GM21381 (cell line): Measurements from ENCODE around the gene NPL.

Experiments used
- ATAC-seq: cut with Tn5 transposase; IDR thresholded peaks from one replicate; pipeline ENCODE4 v1.9.1; 2021; ENCODE audit warnings: mild to moderate bottlenecking, moderate library complexity; ENCODE audit not compliant: unreplicated experiment

NPL gene

DNA sequence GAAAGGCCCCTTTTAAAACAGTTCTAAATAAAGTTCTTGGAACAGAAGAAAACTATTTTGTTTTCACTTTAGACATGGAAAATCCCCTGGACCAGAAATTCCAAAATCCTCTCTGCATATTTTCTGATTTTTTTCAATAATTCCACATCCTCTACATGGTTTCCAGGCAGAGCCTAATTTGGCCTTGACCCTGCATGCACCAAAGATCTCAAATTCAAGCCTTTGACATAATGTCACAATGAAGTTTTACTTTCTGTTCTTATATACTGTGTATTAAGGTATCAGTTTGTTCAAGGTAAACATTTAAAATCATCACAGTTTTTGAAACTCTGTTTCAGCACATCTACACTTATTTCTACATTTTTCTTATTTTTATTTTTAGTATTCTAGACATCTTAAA, 12.2 kb upstream of the NPL start:
- no peak for ATAC-seq

DNA sequence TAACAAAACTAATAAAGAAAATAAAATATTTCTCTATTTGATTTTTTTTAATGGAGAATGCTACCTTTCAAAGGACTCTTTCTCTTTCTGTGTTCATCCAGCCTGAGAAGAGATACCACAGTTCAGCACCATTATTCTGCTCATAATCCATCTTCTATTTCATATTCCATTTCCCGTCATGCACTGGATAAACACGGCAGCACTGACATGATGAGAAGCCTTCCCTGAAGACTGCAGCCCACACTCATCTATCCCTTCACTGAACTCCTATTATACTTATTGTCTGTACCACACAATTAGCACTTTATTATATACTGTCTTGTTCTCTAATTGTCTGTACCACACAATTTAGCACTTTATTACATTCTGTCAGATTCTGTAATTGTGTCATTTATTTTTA, 10.7 kb upstream of the NPL start:
- no peak for ATAC-seq

DNA sequence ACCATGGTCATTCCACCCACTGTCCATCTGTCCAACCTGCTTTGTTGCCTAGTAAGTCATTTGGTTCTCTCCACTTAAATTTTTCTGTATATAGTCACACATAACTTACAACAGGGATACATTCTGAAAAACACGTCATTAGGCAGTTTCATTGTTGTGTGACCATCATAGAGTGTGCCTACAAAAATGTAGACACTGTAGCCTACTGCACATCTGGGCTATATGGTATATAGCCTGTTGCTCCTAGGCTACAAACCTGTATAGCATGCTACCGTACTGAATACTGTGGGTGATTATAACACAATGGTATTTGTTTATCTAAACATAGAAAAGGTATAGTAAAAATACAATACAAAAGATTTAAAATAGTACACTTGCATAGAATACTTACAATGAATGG, 10.0 kb upstream of the NPL start:
- no peak for ATAC-seq

DNA sequence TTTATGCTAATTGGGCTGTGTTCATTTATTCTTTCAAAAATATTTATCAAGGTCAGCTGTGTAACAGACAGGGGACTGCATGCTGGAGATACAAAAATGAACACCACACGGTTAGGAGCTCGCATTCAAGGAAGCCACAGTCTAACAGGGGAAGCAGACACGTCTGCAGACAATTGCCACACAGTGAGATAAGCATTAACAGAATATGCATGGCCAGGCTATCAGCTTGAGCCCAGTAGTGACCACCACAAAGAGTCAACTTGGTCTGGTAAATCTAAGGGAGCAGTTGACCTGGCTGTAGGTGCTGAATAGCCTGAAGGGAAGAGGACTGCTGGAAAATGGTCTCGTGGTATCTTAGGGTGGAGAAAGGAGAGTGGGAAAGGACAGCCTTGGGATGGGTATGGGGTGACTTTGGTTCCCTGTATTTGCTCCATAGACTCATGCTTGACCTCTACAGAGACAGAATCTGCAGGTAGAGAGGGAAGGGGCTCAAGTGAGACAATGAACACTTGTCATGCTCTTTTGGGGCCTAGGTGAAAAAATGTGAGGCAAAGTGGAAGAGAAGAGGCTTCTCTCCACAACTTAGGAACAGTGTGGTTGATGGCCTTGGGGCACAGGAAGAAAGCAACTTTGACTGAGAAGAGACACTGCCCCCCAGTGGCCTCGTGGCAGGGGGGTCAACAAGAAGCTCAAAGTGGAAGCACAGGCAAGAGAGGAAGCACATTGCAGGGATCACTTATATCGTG, 7.6 kb upstream of the NPL start:
- no peak for ATAC-seq

DNA sequence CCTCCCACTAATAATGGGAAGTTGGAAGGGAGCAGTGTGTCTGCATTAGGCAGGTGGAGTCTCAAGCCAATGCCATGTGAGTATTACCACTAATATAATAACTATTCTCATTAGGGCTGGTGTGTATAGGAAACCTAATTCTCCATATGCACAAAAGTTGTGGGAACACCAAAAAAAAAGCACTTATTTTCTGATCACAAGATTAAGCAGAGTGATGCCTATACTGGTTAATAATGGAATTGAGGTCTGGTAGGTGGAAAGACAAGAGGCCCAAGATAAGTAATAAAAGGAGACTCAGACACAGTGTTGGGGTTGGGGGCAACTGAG, 7.0 kb upstream of the NPL start:
- ATAC-seq, result no peak

DNA sequence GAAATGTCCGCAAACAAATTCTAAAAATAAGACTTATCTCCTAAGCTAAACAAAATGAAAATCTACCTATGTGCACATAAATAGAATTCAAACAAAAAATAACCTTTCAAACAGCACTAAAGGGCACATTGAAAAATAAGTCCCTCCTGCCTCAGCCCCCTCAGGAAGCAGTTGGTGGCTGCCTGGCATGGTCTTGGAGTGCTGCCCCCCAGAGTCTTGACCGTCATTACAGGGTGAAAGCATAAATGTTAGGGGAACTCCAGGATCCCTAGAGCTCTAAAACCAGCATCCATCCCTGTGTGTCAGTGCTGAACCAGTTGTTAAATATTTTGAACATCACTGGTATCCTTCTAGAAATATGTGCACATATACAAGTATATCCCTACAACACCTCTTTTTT, 6.5 kb upstream of the NPL start:
- no peak for ATAC-seq

DNA sequence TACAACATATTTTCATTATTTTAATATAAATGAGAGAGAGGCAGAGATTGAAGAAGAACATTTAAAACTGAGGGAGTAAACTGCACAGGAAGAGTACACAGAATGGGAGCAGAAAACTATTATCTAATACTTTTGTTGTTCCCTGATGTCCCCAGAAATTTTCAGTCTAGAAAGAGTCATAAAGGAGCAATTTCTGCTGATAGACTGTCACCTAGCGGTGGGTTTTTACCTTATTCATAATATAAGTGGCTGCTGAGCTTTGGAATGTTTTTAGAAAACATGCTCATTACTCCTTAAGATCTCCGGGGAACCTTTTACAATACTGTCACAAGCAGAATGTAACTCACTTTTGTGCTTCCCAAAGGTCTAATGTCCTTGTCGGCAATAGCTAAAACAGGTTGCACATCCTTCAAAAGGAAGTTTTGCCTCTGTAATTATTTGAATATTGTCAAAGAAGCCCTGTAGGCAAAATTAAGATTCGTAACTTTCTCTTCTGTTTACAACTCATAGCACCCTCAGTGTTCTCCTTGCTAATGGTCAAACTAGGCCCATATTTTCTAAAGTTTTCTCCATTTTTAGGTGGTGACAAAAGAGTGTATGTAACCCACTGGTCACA, 4.9 kb upstream of the NPL start:
- no peak for ATAC-seq

DNA sequence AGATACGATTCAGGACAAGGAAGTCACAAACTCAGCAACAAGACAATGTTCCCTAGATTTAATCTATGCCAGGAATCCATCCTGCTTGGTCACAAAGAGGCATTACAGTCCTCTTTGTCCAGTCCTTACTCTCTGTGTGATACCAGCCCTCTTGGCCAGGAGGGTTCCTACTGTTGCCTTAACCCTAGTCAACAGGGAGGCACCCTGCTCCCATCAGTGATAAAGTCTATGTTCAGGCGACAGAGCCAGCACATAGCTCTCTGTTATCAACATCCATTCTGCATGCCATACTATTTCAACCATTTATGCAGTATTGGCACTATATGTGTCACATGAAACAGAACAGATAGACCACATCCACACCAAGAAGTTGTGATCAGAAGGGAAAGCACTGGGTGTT, 4.4 kb upstream of the NPL start:
- ATAC-seq, result no peak

DNA sequence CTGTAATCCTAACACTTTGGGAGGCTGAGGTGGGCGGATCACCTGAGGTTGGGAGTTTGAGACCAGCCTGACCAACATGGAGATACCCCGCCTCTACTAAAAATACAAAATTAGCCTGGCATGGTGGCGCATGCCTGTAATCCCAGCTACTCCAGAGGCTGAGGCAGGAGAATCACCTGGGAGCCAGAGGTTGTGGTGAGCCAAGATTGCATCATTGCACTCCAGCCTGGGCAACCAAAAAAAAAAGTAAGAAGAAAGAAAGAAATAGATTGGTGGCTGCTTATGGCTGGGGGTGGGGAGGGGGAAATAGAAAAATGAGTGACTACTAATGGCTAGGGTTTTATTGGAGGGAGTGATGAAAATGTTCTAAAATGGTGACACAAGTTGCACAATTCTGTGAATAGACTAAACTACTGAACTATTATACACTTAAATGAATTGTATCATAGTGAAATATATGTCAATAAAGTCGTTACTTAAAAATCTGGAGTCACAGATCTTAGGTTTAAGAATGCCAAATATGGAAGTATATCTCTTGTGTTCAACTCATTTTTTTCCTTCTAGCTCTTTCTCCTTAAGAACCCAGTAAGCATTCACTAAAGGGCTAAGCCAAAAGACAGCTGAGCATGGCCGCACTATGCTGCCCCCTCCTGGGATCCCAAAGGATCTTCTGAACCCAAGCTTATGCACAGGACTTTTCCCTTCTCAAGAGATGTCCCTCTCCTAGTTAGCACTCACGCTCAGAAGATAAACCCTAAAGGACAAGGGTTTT, 3.2 kb upstream of the NPL start:
- no peak for ATAC-seq

DNA sequence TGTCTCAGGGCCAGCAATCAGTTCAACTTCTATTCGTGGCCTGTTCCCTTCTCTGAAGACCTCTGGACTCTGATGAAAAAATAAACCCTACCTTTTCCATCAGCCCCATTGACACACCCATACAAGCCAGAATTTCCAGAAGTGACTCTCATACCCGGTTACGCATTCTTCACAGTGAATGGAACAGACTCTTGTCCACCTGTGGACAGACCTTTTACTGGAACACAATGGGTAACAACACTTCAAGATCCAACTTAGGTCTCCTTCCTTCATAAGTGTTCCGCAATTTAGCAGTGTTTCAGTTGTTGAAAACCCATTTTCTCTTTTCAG, 2.6 kb upstream of the NPL start:
- no peak for ATAC-seq

DNA sequence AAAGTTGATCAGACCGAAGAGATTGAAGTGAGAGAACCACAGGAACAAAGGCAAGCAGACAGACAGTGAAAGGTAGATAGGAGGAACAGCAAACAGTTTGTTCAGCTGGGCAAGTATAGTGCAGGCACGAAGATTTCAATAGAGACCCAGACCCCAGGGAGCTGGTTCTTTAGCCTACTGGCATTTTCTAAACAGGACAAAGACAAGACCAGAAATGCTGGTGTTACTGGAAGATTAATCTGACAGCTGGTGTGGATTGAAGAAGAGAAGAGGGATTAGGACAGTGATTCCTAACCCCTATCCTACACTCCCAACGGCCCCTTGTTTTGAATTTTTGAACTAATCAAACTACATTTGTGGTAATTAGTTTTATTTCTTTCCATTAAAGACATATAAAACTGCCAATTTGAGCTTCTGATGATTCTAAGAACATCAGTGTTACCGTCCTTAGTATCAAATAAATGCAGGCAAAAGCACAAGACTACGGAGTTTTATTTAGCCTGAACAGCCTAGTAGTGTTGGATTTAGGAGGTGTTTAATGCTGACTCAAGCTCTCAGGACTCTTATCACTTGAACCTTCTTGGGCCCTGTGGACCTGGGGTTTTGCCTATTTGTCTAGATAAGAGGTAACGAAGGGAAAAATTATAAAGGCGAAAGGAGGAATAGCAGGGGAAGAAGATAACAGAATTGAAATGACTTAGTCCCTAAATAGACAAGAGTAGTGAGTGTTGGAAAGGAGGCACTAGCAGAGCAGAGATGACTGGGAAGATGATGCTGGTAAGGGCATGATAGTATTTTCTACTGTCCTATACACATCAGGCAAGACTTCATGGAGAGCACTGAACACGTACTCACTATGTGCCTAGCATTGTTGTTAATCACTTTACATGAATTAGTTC, 2.0 kb downstream of the NPL start:
- ATAC-seq, result no peak

DNA sequence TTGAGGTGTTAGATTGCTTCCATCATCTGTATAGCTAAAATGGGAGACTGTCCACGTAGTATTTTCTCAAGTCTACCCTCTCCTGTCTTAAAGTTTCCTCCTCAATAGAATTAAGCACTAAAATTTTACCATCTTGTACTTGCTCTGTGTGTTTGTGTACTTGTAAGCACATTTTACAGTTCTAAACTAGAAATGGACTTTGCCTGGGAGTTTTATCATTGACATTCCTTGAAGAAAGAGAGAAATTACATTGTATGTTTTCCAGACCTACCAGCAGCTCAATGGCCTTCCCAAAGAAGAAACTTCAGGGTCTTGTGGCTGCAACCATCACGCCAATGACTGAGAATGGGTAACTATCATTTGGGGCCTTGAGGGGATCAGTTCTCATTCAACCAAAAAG, 4.5 kb downstream of the NPL start:
- ATAC-seq, result no peak

DNA sequence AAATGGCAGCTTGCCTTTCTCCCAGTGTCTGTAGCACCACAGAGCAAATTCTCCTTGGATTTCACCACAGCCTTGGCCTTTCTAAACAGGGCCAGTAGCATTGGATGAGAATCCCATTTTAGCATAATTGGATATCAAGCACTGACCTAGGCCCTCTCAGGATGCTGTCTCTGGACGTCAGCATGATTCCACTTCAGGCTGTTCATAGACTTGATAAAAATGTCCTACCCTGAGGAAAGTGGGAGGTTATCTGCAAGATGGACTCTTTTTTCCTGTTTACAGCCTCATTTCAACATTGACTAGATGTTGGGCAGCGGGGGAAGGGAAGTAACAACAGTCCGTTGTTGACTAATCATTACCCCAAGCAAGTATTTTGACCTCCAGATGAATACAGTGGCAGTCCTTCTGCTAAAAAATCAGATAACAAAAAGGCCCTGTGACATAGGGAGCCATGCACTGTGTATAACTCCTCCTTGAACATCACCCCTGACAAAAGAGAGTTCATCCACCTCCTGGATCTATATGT, 5.2 kb downstream of the NPL start:
- ATAC-seq, result no peak

DNA sequence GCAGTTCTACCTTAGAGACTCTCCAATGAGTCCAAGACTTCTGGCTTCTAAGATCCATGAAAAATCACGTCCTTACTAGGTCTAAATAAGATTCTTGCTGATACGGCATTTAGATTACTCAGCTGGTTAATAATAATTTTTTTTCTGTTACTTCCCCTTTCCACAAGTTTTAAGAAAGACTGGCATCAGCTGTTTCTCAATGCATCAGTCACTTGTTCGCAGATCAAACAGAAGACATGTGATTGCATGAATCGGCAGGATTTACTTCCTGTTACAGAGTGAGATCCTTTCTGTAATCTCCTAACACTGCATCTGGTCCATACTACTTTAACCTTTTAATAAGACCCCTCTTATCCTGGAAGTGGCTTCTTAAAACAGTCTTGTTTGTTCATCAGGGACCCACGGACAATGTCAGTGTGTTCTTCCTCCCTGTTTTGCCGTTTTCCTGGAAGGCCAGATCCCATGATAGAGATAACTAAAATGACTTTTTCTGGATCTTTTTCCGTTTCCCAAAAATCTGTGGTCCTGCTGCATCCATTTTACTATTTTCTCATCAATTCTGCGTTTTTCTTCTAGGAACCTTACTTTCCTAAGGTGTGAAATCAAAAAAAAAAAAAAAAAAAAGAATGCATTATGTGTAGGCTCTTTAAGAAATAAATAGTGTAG, 6.1 kb downstream of the NPL start:
- ATAC-seq, result no peak

DNA sequence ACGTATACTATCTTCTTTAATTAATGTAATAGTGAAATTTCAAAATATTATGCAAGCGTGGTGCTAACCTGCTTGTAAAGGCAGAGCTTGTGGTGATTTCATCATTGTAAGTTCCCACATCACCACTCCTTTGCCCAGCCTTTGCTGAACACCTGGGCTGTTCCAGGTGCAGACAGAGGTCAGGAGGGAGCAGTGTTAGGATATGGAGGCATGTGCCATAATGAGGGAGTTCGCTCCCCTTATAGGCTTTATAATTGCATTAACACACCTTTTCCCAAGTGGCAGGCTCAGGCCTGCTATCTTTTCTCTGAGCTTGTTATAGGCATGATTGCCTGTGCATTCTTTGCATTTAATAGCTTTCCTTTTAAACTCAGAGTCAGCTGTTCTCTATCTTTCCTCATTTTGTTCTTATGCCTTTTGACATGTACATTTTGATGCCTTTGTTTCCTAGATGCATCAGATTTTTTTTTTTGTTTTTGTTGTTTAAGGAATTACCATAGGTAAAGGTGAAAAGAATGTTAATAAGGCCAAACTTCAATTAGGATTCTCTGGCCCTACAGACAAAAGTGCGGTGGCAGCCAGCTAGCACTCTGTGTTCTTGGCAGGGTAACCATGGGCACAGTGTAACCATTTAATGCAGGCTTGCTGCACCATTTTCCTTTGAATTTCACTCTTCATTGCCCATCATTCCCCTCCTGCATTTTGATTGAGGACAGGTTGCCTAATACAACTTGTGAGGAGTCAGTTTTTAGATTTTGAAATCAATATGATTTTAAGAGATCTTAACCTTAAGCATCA, 12.6 kb downstream of the NPL start:
- no peak for ATAC-seq

DNA sequence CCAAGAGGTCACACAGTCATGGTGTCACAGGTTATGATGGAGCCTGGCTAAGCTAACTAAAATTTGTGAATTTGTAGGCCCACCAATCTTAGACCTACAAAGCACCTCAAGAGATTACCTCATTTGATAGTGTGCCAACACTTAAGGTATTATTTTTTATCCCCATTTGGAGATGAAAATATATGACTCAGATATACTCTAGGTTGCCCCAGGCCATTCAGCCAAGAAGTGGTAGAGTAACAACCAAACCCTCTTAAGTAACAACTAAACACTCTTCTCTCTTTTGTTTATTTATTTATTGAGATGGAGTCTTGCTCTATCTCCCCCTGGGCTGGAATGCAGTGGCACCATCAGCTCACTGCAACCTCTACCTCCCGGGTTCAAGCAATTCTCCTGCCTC, 14.3 kb downstream of the NPL start:
- no peak for ATAC-seq

DNA sequence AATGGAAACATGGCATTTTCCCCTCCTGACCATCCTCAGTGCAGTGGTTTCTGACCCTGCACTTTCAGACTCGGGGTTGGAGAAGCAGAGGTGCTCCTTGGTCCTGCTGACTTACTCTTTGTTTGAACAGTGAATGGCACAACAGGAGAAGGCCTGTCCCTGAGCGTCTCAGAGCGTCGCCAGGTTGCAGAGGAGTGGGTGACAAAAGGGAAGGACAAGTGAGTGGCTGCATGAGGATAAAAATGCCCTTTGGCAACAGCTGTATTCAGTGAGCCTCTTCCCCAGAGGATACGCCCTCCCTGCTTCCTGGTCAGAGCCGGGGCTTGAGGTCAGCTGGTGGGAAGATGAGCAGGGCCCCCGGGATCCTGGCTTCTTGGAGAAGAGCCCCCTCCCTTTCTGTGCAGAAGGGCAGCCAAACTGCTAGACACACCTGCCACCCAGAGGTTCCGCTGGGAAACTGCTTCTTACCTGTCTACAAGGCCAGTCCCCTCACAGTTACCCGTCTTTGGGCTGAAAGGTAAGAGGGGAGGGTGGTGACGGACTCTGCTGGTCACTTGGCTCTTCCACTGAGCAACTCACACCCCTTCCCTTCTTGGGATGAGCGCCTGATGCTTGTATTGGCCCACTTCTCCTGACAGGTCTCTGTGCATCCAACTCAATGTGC, 16.6 kb downstream of the NPL start:
- no peak for ATAC-seq

DNA sequence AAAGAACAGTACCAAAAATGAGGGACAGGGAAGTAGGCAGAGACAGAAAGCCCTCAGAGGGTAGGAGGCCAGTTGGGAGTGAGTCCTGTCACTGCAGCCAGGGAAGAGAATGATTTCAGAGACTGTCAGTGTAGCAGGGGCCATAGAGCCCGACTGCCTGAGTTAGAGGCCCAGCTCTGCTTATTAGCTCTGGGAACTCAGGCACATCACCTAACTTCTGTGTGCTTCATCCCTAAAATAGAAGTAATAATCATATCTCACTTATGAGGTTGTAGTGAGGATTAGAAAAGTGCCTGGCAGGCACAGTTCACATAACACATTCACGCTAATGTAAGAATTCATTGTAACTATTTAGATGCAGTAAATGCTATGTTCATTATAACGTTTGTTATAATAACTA, 18.3 kb downstream of the NPL start:
- no peak for ATAC-seq

DNA sequence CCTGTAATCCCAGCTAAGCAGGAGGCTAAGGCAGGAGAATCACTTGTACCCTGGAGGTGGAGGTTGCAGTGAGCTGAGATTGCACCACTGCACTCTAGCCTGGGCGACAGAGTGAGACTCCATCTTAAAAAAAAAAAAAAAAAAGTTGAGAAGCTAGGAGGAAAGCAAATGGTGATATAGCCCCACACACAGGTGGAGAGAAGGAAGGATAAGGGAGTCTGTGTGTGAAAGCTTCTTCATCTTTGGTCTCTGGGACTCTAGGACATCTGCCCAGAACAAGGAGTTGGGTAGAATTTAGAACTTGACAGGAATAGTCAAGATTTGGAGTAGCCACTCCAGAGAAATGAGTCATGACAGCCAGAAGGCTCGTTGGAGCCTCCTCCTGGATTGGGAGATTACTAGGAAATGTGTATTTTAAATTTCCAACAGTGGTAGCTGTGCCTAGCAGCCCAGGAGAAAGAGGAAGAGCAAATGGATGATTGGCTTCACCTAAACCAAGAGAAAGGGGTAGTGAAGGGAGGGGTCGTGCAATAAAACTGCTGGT, 19.9 kb downstream of the NPL start:
- no peak for ATAC-seq
